ACC112 (cell line): ENCODE measurements around the gene FBLIM1.

Experiments used
- H2AFZ ChIP-seq: fragments of 200-600 bp; sonication (generic); one replicate; pipeline ENCODE4 v1.6.0; 2017; ENCODE audit warnings: antibody characterized with exemption, low read length; ENCODE audit not compliant: unreplicated experiment
- H3K27ac ChIP-seq: fragments of 200-600 bp; sonication (generic); 2 replicates; pipeline ENCODE4 v1.5.1; 2014; ENCODE audit warnings: low read depth, mild to moderate bottlenecking, antibody characterized with exemption, low read length, moderate library complexity
- H3K27me3 ChIP-seq: fragments of 200-600 bp; sonication (generic); 2 replicates; pipeline ENCODE4 v1.6.1; 2014; ENCODE audit warnings: mild to moderate bottlenecking, antibody characterized with exemption, low read length, moderate library complexity, mixed read lengths; ENCODE audit not compliant: insufficient read depth
- H3K36me3 ChIP-seq: fragments of 200-600 bp; sonication (generic); 2 replicates; pipeline ENCODE4 v1.6.1; 2016; ENCODE audit warnings: mild to moderate bottlenecking, antibody characterized with exemption, low read length, moderate library complexity, mixed read lengths; ENCODE audit not compliant: insufficient read depth
- H3K4me1 ChIP-seq: fragments of 200-600 bp; sonication (generic); one replicate; pipeline ENCODE4 v1.6.1; 2016; ENCODE audit warnings: low read length, mixed read lengths; ENCODE audit not compliant: insufficient read depth, unreplicated experiment, control insufficient read depth
- H3K4me3 ChIP-seq: fragments of 200-600 bp; sonication (generic); 2 replicates; pipeline ENCODE4 v1.5.1; 2014; ENCODE audit warnings: mild to moderate bottlenecking, low read depth, low read length
- H3K79me2 ChIP-seq: fragments of 200-600 bp; sonication (generic); one replicate; pipeline ENCODE4 v1.6.0; 2016; ENCODE audit warnings: low read length; ENCODE audit not compliant: control insufficient read depth, unreplicated experiment, insufficient read depth

The FBLIM1 gene

DNA sequence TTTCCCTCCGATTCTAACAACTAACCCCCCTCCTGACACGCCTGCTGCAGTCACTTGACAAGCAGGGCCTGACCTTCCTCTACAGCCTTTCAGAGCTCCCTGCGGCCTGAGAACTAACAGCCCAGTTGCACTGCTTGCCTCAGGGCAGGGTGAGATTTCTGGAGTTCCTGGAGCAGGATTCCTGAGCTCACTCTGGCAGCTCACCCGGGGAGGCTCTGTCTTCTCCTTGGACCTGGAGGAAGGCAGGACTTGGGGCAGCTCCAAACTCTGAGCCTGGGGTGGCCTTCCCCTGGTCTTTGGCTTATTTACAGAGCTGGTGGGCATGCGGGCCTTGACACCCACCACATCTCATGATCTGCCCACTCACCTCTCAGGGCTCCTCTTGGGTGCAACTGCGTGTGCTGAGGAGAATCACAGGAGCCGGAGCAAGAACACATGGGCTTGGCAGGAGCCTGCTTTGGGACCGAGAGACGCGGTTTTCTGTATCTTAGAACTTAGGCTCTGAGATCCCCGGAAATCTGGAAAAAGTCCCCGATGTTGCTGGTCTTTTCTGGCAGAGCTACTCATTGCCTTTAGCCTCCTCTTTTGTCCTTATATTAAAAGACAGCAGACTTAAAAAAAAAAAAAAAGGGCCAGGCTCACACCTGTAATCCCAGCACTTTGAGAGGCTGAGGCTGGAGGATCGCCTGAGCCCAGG is 35.6 kb upstream of the FBLIM1 start:
- H2AFZ ChIP-seq = no peak overlapping the region
- H3K36me3 ChIP-seq = no peaks in the 10 kb centered on the region; the same call in 1 of the 2 replicates

DNA sequence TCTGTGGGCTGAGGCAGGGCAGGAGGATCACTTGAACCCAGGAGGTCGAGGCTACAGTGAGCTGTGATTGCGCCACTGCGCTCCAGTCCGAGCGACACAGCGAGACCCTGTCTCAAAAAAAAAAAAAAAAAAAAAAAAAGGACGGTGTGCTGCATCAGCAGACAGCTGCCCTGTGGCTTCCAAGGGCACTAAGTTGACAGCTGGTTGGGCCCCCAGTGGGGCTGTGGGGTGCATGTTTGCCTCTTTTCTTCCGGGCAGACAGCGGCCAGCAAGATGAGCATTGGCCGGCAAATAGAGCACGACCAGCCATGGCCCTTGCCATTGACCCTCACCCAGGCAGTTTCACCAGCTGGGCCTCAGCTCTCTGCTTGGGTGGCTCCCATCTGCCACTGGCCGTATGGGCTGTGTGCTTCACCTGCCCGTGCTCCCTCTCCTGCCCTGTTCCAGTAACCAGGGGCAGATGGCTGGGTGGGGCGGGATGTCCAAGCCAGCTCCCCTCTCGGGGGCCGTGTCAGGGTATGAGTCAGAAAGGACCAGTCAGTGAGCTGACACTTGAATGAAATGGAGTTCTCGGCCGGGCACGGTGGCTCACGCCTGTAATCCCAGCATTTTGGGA is 34.9 kb upstream of the FBLIM1 start:
- no peaks in the 10 kb centered on the region for H3K27me3 ChIP-seq
- no peaks in the 10 kb centered on the region for H3K79me2 ChIP-seq
- no peaks in the 10 kb centered on the region for H3K4me1 ChIP-seq
- H3K36me3 ChIP-seq = peaks cover under 1% of the 10 kb centered on the region; the same call in 1 of the 2 replicates
- no peak overlapping the region for H3K27ac ChIP-seq
- H2AFZ ChIP-seq = no peak overlapping the region
- H3K4me3 ChIP-seq = no peak overlapping the region

More for the DNA sequence above, 35.6 kb upstream of the FBLIM1 start:
- no peaks in the 10 kb centered on the region for H3K79me2 ChIP-seq
- H3K27ac ChIP-seq = no peak overlapping the region
- H3K4me3 ChIP-seq = no peak overlapping the region
- H3K4me1 ChIP-seq = no peaks in the 10 kb centered on the region
- H3K27me3 ChIP-seq = no peaks in the 10 kb centered on the region

DNA sequence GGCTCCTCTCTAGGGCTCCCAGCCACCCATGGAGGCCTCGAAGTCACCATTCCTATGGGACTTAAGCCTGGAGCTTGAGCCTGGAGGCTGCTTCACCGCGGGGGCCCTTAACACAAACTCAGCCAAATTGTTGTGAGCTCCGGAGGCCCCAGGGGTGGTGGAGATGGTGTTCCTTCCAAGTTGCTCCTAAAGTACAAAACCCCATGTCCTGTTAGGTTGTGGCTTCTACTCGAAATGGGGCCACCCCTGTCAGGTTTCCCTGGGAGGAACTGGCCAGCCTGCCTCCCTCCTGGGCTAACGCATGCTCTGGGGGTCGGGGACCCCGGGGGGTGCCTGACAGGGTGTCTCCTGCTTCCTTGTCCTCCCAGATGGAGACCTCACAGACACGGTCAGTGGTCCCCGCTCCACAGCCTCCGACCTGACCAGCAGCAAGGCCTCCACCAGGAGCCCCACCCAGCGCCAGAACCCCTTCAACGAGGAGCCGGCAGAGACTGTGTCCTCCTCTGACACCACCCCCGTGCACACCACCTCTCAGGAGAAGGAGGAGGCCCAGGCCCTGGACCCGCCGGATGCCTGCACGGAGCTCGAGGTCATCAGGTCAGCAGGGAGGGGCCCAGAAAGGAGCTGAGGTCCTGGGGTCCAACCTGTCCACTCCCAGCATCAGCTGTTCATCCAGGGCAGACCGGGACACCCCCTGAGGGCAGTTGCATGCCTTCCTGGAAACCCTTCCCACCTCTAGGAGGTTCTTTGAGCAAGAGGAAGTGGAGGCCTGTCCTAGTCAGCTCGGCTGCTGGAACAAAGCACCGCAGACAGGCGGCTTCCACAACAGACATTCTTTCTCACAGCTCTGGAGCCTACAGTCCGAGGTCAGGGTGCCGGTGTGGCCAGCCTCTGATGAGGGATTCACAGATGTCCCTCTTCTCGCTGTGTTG is 33.4 kb upstream of the FBLIM1 start:
- Histone ChIP-seq H3K27ac (no peak overlapping the region), H3K79me2 (no peaks in the 10 kb centered on the region), H3K27me3 (no peaks in the 10 kb centered on the region), H3K36me3 (peaks cover 5% of the 10 kb centered on the region; the same call in 1 of the 2 replicates), H2AFZ (no peak overlapping the region), H3K4me1 (no peaks in the 10 kb centered on the region), H3K4me3 (no peak overlapping the region)

GRCh38 chr1:15726508-15726907 is 32.1 kb upstream of the FBLIM1 start:
- H3K27ac ChIP-seq = no peak overlapping the region
- H3K79me2 ChIP-seq = no peaks in the 10 kb centered on the region
- no peak overlapping the region for H3K4me3 ChIP-seq
- H3K27me3 ChIP-seq = no peaks in the 10 kb centered on the region
- H3K4me1 ChIP-seq = no peaks in the 10 kb centered on the region
- H2AFZ ChIP-seq = no peak overlapping the region
- peaks cover 5% of the 10 kb centered on the region; the same call in 1 of the 2 replicates for H3K36me3 ChIP-seq

- no peak overlapping the region for H3K27ac ChIP-seq
- H3K4me3 ChIP-seq = no peak overlapping the region
- no peaks in the 10 kb centered on the region for H3K79me2 ChIP-seq
- H3K27me3 ChIP-seq = no peaks in the 10 kb centered on the region
- H2AFZ ChIP-seq = no peak overlapping the region
- H3K36me3 ChIP-seq = peaks cover 5% of the 10 kb centered on the region; the same call in 1 of the 2 replicates
- no peaks in the 10 kb centered on the region for H3K4me1 ChIP-seq
Observed at GRCh38 chr1:15727021-15727420, 31.6 kb upstream of the FBLIM1 start.

DNA sequence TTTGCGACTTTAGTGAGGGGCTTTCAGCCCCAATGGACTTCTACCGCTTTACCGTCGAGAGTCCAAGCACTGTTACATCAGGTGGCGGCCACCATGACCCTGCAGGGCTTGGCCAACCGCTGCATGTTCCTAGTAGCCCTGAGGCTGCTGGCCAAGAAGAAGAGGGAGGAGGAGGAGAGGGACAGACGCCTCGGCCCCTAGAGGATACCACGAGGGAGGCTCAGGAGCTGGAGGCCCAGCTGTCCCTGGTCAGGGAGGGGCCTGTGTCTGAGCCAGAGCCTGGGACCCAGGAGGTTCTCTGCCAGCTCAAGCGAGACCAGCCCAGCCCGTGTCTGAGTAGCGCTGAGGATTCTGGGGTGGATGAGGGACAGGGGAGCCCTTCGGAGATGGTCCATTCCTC is 31.2 kb upstream of the FBLIM1 start:
- Histone ChIP-seq H3K36me3 (peaks cover 5% of the 10 kb centered on the region; the same call in 1 of the 2 replicates), H3K79me2 (no peaks in the 10 kb centered on the region), H2AFZ (no peak overlapping the region), H3K27ac (no peak overlapping the region), H3K4me3 (no peak overlapping the region), H3K27me3 (no peaks in the 10 kb centered on the region), H3K4me1 (no peaks in the 10 kb centered on the region)

DNA sequence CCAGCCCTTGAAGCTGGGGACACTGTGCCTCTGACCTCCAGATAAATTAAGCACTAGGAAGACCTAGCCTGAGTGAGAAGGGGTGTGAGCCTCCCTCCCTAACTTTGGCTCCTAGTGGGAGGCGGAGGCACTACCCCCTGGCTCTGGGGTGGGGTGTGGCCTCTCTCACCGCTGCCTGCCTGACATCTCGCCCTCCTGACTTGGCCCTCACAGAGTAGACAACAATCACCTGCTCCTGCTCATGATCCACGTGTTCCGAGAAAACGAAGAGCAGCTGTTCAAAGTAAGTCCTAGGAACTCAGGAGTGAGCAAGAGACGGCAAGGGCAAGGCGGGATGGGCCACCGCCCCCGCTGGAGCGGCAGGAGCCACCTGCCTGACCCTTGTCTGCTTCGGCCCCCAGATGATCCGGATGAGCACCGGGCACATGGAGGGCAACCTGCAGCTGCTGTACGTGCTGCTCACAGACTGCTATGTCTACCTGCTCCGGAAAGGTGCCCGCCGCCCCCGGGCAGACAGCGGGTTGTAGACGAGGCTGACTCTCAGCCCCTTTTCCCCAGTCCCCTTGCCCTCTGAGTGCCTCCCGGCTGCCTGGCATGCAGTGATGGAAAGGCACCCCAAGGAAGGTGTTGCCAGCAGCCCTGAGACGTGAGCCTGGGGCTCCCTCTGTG is 30.6 kb upstream of the FBLIM1 start:
- Histone ChIP-seq H3K36me3 (peaks cover 5% of the 10 kb centered on the region; the same call in 1 of the 2 replicates), H3K27me3 (no peaks in the 10 kb centered on the region), H3K79me2 (no peaks in the 10 kb centered on the region)

GRCh38 chr1:15728937-15729657 is 29.5 kb upstream of the FBLIM1 start:
- Histone ChIP-seq H3K4me1 (no peaks in the 10 kb centered on the region), H2AFZ (no peak overlapping the region), H3K27ac (no peak overlapping the region), H3K27me3 (no peaks in the 10 kb centered on the region), H3K4me3 (no peak overlapping the region), H3K79me2 (no peaks in the 10 kb centered on the region), H3K36me3 (peaks cover 5% of the 10 kb centered on the region; the same call in 1 of the 2 replicates)

More for the DNA sequence above, 30.6 kb upstream of the FBLIM1 start:
- Histone ChIP-seq H3K4me1 (no peaks in the 10 kb centered on the region), H2AFZ (no peak overlapping the region), H3K27ac (no peak overlapping the region), H3K4me3 (no peak overlapping the region)

DNA sequence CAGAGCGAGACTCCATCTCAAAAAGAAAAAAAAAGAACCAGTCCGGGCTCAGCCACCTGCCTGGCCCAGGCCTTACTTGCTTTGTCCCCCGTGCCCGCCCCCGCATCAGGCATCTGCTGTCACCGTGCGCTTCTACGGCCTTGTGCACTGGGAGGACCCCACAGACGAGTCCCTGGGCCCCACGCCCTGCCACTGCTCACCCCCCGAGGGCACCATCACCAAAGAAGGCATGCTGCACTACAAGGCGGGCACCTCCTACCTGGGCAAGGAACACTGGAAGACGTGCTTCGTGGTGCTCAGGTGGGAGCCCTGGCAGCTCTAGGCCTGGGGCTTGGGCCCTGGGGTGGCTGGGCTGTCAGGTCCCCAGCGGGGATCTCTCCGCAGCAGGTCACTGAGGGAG is 28.2 kb upstream of the FBLIM1 start:
- Histone ChIP-seq H3K27ac (no peak overlapping the region), H2AFZ (no peak overlapping the region), H3K4me1 (no peaks in the 10 kb centered on the region), H3K36me3 (peaks cover 5% of the 10 kb centered on the region; the same call in 1 of the 2 replicates), H3K27me3 (no peaks in the 10 kb centered on the region), H3K79me2 (no peaks in the 10 kb centered on the region), H3K4me3 (no peak overlapping the region)
